Dermis microvascular lymphatic vessel endothelial cell (primary cell): ENCODE results near the gene MEIS1. TPM values are rescaled to one million over a fixed set of nuclear protein-coding genes. Genes with fewer than 3 reads are reported as not detected.
"Not testable (repeated sequence)": the region's sequence is repeated elsewhere in the genome, so short reads cannot be mapped to it uniquely, and the experiment has no call there.

Experiments used
- DNase-seq, 2 donors: peaks; one replicate each; pipeline versions ENCODE4 v3.0.0 to v3.0.0-alpha.2; 2010; ENCODE audit warnings: low read depth in 2 of 2
- total RNA-seq: library from RNA; depleted of rRNA; stranded (reverse); fragments of >200 nt; gene quantifications from 2 replicates; pipeline ENCODE4 v1.2.1, GENCODE V29; 2014

The MEIS1 gene
- total RNA-seq: 3.6 and 5.3 TPM in 2 replicates

DNA sequence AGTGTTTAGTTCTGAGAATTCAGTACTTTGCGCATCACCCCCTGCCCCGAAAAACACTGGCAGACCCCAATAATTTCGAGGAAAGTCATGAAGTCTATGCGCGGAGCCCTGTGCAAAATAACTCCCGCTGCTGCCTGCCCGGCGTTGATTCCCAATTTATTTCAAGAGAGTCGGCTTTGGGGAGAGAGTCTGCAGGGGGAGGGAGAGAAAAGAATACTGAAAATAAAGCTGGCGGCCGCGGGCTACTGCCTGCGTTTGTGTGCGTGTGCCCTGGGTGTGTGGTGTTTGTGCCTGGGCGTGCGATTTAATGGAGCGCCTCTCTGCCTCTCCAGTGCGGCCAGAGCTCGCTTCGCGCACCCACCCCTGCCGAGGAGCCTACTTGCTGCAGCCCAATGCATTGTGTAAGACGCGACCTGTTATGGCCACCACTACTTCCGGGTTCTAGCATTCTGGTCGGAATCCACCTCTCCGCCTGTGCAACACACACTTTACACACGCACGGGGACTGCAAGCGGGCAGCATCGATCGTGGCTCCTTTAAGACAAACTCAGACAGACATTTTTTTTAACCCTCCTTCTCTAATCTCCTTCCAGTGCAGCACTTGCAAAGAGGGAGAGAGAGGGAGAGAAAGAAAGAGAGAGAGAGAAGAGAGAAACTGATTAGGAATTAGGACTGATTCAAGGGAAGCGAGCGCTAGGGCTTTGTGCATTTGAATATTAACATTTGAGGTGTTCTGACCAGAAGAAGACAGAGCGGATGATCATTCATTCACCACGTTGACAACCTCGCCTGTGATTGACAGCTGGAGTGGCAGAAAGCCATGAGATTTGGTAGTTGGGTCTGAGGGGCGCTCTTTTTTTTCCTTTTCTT lies at the start of gene MEIS1:
Gene MEIS1 (plus strand): TSS at position 447 of the 870 bp plus-strand sequence. CDS start 732 bp downstream, outside the sequence.
- peak; percentile 66 to 85 for DNase-seq

DNA sequence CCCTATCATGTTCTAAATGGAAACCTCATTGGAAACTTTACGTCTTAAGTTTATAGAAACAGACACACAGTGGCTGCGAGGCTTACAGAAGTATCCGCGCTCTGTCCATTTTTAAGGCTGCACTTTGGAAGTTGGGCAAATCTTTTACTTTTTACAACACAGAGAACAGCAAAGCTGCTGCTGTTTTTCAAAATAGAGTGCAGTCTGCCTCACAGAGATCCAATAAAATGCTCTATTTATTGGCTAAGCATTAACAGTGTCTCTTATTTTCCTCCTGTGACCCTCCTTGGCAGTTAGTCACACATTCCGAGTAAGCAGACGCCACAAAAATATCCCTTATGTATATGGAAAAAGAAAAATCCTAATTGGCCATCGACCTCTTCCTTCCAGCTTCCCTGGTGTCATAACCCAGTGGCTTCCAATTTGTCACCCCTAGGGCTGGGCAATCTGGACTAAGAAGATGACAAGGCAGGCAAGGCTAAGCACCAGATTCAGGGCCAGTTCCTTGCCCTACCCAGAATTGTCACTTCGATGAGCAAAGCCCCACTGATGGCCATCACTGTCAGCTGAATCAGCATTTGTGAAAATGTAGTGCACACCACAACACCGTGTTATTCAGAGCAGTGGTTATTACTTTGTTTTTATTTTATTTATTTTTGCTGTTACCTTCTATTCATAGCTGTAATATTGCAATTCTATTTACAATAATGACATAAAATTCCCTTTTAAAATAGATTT lies 47.7 kb upstream of the MEIS1 start:
- DNase-seq: no peak

- no peak for DNase-seq
These were observed 45.2 kb upstream of the MEIS1 start for GRCh38 chr2:66389651-66390131.

DNA sequence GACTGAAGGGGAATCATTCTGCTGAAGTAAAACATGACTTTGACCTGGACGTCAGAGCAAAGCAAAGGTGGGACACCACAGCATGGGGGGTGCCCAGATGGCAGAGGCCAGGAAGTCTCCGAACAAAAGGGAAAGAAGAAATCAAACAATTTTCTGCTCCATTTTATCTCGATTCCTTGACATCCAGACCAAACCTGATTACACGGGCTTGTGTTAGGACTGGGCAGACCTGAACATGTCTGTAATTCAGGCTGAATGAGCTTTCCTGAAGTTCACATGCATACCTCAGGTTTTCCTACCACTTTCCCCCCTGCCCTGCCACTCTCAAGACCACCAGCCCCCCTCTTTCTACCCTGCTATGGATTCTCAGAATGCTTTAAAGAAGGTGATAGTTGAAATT lies 44.8 kb upstream of the MEIS1 start:
- DNase-seq: no peak

- DNase-seq: no peak
These were observed 44.1 kb upstream of the MEIS1 start for GRCh38 chr2:66390811-66391210.

DNA sequence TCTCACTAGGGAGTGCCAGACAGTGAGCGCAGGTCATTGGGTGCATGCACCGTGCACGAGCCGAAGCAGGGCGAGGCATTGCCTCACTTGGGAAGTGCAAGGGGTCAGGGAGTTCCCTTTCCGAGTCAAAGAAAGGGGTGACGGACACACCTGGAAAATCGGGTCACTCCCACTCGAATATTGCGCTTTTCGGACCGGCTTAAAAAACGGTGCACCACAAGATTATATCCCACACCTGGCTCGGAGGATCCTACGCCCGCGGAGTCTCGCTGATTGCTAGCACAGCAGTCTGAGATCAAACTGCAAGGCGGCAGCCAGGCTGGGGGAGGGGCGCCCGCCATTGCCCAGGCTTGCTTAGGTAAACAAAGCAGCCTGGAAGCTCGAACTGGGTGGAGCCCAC lies 43.7 kb upstream of the MEIS1 start:
- DNase-seq: not testable (repeated sequence)

DNA sequence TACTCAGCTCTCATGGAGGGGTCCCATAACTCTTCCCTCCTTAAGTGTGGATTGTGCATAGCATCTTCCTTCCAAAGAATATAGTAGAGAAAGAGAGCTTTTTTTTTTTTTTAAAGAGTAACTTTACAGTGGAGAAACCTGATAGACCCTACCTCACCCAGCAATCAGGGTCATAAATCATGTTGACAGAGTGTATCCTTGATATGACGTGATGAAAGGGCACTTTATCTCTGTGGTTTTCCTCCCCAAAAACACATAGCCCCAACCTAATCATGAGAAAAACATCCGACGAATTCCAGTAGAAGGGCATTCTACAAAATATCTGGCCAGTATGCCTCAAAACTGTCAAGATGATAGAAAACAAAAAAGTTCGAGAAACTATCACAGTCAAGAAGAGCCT lies 29.5 kb upstream of the MEIS1 start:
- no peak for DNase-seq

- no peak for DNase-seq
These were observed 26.0 kb upstream of the MEIS1 start for GRCh38 chr2:66408905-66409304.

DNA sequence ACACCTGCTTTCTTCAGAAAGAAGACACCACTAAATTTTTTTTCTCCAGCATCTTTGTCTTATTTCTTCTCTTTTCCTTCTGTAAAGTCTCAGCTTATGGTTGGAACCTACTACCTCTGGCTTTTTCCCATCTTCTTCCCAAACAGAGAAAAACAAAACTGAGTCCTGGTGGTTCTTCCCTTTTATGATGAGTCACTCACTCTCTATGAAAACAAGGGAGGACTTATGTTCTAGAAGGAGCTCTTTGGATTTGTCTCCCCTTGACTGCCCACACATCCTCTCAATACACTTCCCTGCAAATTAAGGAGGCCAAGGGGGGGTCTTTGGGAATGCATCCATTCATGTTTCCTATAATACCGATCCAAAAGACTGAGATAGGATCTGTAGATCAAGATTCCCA lies 22.1 kb upstream of the MEIS1 start:
- DNase-seq: no peak

GRCh38 chr2:66414896-66415295 lies 20.0 kb upstream of the MEIS1 start:
- DNase-seq: no peak

DNA sequence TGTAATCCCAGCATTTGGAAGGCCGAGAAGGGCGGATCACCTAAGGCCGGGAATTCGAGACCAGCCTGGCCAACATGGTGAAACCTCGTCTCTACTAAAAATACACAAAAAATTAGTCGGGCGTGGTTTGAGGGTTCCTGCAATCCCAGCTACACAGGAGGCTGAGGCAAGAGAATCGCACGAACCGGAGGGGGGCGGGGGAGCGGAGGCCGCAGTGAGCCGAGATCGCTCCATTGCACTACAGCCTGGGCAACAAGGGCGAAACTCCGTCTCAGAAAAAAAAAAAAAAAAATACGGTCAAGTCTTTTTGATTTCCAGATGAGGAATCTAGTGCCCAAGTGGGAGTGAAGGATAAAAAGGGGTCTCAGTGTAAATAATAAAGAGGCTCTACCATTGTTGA lies 16.5 kb upstream of the MEIS1 start:
- DNase-seq: no peak

GRCh38 chr2:66421612-66422011 lies 13.3 kb upstream of the MEIS1 start:
- DNase-seq: no peak

GRCh38 chr2:66423391-66424124 lies 11.4 kb upstream of the MEIS1 start:
- DNase-seq: no peak

GRCh38 chr2:66426244-66427111 lies 8.4 kb upstream of the MEIS1 start:
- DNase-seq: no peak

DNA sequence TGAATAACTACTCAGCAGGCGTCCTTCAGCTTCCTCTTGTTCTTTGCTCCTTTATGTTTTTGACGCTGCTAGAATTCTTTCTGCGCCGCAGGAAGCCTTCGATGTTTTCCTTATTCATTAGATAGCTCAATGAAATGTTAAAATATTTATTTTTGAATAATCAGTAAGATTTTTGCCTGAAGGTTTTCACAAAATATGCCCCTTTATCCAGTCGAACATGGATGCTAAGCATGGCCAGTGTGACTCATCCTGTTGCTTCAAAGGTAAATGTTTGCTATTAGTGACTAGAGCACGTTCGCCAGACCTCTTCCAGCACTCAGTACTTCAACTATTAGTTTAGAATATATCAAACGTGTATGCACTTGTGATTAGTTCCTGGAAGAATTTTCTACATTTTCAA lies 7.6 kb upstream of the MEIS1 start:
- DNase-seq: no peak

DNA sequence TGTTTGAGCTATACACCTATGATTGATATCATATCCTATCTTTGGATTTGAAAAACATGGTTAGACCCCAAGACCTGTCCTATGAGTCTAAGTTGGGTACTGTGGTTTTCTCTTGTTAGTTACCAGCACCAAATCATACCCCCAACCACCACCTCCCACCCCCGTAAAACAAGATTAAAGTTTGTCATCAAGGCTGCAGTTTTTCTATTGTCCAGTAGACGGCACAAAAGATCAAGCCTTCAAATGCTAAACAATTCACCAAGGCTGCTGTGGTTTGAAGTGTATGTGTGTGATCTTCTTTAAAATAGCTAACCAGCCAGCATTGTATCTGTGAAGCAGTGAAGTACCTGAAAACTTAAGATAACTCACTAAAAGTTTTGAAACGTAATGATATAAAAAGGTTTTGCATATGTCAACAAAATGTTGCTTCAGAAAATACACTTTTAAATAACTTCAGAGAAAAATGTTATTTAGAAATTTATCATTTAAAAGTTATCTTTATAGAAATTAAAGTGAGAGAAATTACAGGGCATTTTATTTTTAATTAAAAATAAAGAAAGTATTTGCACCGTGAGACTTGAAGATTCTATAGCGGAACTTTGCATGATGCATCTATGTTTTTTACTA lies 5.8 kb upstream of the MEIS1 start:
- peak; percentile 51 to 63 for DNase-seq

- DNase-seq: no peak
These were observed 5.0 kb upstream of the MEIS1 start for GRCh38 chr2:66429693-66430504.

DNA sequence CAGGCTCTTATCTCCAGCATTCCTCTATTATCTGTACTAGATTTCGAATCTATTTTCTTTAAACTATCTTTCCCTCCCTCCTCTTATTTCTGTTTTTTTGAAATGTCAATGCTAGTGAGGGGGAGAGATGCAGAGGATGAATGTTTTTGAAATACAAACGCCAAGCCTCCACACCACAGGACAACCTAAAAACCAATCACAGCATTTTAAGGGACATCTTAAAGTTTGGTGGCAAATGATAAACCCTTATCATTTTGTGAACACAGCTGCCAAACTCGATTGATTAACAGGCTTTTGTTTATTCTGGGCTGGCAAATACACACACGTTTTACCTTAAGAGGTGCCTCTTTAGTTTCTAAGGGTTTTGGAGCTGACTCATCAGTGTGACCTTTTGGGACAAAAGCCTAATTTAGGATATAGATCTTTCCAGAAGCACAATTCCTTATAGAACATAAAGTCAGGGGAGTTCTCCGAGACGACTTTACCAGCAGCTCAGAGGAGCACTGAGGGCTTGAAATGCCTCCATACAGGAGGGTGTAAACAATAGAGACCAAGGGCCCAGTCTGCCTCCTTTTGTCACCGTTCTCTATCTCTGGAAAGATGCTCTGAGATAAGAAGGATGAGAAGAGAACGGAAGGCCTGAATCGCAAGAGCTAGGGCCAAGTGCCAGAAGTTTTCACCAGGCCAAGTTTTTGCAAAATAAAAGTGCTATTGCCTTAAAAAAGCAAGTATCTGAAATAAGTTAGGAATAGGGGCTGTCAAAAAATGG lies 4.2 kb upstream of the MEIS1 start:
- DNase-seq: no peak

DNA sequence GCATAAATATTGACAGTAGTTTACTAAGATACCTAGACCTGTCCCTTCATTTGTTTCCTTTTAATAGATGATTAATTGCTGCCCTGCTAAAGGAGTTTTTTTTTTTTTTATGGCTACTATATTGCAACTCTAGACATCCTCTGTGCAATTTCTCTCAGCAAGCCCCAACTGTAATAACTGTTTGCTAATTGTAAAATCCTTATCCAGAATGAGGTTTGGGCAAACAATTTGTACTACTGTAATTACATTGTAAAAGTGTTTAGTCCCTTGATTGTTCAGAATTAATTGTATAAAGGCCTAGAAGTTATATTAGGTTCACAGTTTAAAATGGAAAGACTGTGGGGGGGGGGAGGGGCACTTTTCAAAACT lies 3.7 kb upstream of the MEIS1 start:
- DNase-seq: no peak
